ENCODE results near the gene SYCE1L.
"Not testable (repeated sequence)": the region's sequence is repeated elsewhere in the genome, so short reads cannot be mapped to it uniquely, and the experiment has no call there.

- TF ChIP-seq EZH2 (IDR thresholded peaks at IDR 0.05); POLR2AphosphoS5 (IDR thresholded peaks at IDR 0.05; ENCODE audit: borderline replicate concordance, low read depth, low read length): not testable (repeated sequence)
These were observed 43.3 kb downstream of the SYCE1L start for GRCh38 chr16:77242471-77242870.

All from SK-N-MC (cell line).